Measurements from ENCODE around the gene SNN. TPM values are rescaled to one million over a fixed set of nuclear protein-coding genes. Genes with fewer than 3 reads are reported as not detected.
A peak's percentile ranks its signal among the peaks of the same experiment; 100 is the strongest.

Gene SNN
- total and polyA plus RNA-seq, 7 donors = 5.1 to 15.3 (median 13.0) TPM

DNA sequence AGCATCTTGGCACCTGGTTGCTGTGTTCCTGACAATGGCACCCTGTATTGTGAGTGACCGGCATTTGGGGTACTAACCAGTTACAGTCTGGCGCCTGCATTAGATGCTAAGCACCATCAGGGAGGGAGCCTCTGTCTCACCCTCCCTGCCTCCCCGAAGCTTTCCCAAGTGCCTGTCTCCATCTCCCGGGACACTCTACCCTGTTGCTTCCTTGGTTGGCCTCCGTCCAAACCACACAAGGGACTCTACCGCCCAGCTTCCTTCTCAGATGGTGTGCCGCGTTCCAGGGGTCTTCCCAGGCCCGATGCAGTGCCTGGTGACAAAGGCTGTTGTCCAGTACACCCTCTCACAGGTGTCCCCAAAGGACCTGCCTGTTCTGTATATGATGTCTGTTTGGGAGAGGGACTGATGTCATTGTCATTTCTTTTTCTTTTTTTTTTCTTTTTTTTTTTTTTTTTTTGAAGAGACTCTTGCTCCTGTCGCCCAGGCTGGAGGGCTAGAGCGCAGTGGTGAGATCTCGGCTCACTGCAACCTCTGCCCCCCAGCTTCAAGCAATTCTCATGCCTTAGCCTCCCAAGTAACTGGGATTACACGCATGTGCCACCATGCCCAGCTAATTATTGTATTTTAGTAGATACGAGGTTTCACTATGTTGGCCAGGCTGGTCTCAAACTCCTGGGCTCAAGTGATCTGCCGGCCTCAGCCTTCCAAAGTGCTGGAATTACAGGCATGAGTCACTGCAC lies 6.7 kb downstream of the SNN start:
- intact Hi-C loops (cut with DNase I) = loop anchor here (5.0 to 10.0 kb wide), 2 partner anchors 37 to 120 kb away; partner anchors contain the start of gene ZC3H7A
- 39 to 43% methylated on average over 15 of the region's 15 CpGs for WGBS, 2 donors

GRCh38 chr16:11675561-11676511 lies 7.6 kb downstream of the SNN start:
- H3K4me3 ChIP-seq = no peak overlapping the region
- no peaks in the 10 kb centered on the region for H3K9me3 ChIP-seq
- H3K36me3 ChIP-seq = peaks cover 7 to 45% (median 25%) of the 10 kb centered on the region in 4 donors
- H3K27ac ChIP-seq = peak overlapping the region in 2 of 4 donors; percentile 15 to 49
- DNase-seq = peak; percentile 62
- intact Hi-C loops (cut with DNase I) = loop anchor here (10.0 kb wide), 1 partner anchor 119 kb away; the partner anchor contains the start of gene ZC3H7A
- H3K27me3 ChIP-seq = no peaks in the 10 kb centered on the region
- peaks cover 0 to 62% (median 47%) of the 10 kb centered on the region in 4 donors for H3K4me1 ChIP-seq
- no peak for TF ChIP-seq POLR2A (IDR thresholded peaks at IDR 0.05)
- no peak for TF ChIP-seq POLR2AphosphoS5 (IDR thresholded peaks at IDR 0.05)
- no peak for TF ChIP-seq EP300 (IDR thresholded peaks at IDR 0.05)
- 51 to 79% methylated on average over 42 of the region's 42 CpGs for WGBS, 2 donors

More for the DNA sequence above, 6.7 kb downstream of the SNN start:
- H3K27ac ChIP-seq = peak overlapping the region in 3 of 4 donors; percentile 49 to 54 (median 51)
- peaks cover 7 to 44% (median 24%) of the 10 kb centered on the region in 4 donors for H3K36me3 ChIP-seq
- peaks cover 0 to 70% (median 56%) of the 10 kb centered on the region in 4 donors for H3K4me1 ChIP-seq
- DNase-seq = no peak
- TF ChIP-seq EP300 (IDR thresholded peaks at IDR 0.05) (no peak), POLR2A (IDR thresholded peaks at IDR 0.05) (no peak), CTCF (IDR thresholded peaks at IDR 0.05) (no peak), POLR2AphosphoS5 (IDR thresholded peaks at IDR 0.05) (no peak)
- H3K27me3 ChIP-seq = no peaks in the 10 kb centered on the region
- no peak overlapping the region for H3K4me3 ChIP-seq
- no peaks in the 10 kb centered on the region for H3K9me3 ChIP-seq

GRCh38 chr16:11676799-11677198 lies 8.5 kb downstream of the SNN start:
- DNase-seq = peak; percentile 60
- Histone ChIP-seq H3K4me3 (no peak overlapping the region), H3K27me3 (no peaks in the 10 kb centered on the region), H3K36me3 (peaks cover 7 to 45% (median 25%) of the 10 kb centered on the region in 4 donors), H3K4me1 (peaks cover 0 to 61% (median 45%) of the 10 kb centered on the region in 4 donors), H3K27ac (peak overlapping the region in 1 of 4 donors; percentile 18), H3K9me3 (no peaks in the 10 kb centered on the region)
- TF ChIP-seq POLR2A (IDR thresholded peaks at IDR 0.05) (no peak), CTCF (IDR thresholded peaks at IDR 0.05) (no peak), EP300 (IDR thresholded peaks at IDR 0.05) (no peak), POLR2AphosphoS5 (IDR thresholded peaks at IDR 0.05) (no peak)
- 90 to 93% methylated on average over 14 of the region's 14 CpGs for WGBS, 2 donors
- intact Hi-C loops (cut with DNase I) = loop anchor here (10.0 kb wide), 1 partner anchor 118 kb away; the partner anchor contains the start of gene ZC3H7A

DNA sequence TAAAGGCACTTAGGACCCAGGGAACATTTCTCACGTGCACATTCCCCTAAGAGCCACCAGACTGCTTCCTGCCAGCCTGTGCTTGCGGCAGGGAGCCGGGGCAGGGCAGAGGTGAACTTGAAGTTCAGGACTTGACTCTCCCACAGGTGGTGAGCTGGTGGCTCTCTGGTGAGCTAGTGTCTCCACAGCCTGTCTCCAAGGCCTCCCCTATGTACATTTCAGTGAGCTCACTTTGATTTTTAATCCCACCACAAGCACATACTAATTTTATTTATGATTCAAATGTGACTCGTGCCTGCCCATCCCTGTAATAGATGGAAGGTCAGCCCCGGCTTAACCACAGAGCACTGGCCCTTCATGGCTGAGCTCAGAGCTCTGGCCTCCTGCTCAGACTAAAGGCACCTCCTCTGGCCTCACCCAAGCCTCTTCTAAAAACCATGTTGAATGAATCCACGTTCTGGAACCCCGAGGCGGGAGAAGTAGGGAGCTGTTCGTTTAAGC lies 9.2 kb downstream of the SNN start:
- Histone ChIP-seq H3K9me3 (no peaks in the 10 kb centered on the region), H3K36me3 (peaks cover 7 to 45% (median 25%) of the 10 kb centered on the region in 4 donors), H3K27me3 (no peaks in the 10 kb centered on the region), H3K27ac (peak overlapping the region; percentile 1 to 50 (median 24)), H3K4me1 (peaks cover 0 to 61% (median 44%) of the 10 kb centered on the region in 4 donors), H3K4me3 (no peak overlapping the region)
- TF ChIP-seq EP300 (IDR thresholded peaks at IDR 0.05) (no peak), CTCF (IDR thresholded peaks at IDR 0.05) (no peak), POLR2AphosphoS5 (IDR thresholded peaks at IDR 0.05) (no peak), POLR2A (IDR thresholded peaks at IDR 0.05) (no peak)
- peak; percentile 54 for DNase-seq
- 76 to 77% methylated on average over 9 of the region's 9 CpGs for WGBS, 2 donors
- intact Hi-C loops (cut with DNase I) = loop anchor here (10.0 kb wide), 1 partner anchor 117 kb away; the partner anchor contains the start of gene ZC3H7A

All from sigmoid colon (tissue), 7 donors.